ENCODE data around the gene PEX16. TPM values are rescaled to one million over a fixed set of nuclear protein-coding genes. Genes with fewer than 3 reads are reported as not detected.

The PEX16 gene
- total and polyA plus RNA-seq, 9 of the 15 experiments (the other 6 are each of a cell fraction or from before 2014, with no cell fraction given): 1.5 to 43.9 (median 14.6) TPM

- no TSS peak for BruUV-seq (replicated peaks)
- FAIRE-seq (no peak), ATAC-seq (no peak), DNase-seq (ENCODE audit: extremely low read depth in 1 of 4, low spot score in 3 of 4) (no peak)
- intact Hi-C loops (cut with micrococcal nuclease): loop anchor here (10.0 kb wide), 1 partner anchor 68 kb away; no protein-coding TSS in a partner anchor
- Histone ChIP-seq H3K79me2 (ENCODE audit: control insufficient read depth, insufficient read depth, low read length) (no peaks in the 10 kb centered on the region), H3K27me3 (ENCODE audit: control insufficient read depth in 2 of 2, insufficient read depth in 2 of 2, low read length in 2 of 2) (no peaks in the 10 kb centered on the region), H3K9me1 (ENCODE audit: control insufficient read depth, insufficient read depth, low read length) (no peaks in the 10 kb centered on the region), H4K20me1 (replicated peaks; ENCODE audit: control insufficient read depth, insufficient read depth, low read length) (peaks cover 12% of the 10 kb centered on the region), H3K4me2 (ENCODE audit: insufficient read depth, low read length) (no peak overlapping the region), H3K9me3 (replicated peaks; ENCODE audit: control insufficient read depth, insufficient read depth, low read depth, low read length) (no peaks in the 10 kb centered on the region), H2AFZ (ENCODE audit: low read depth, low read length) (no peak overlapping the region), H3K36me3 (ENCODE audit: control insufficient read depth, insufficient read depth, low read length) (peaks cover 64% of the 10 kb centered on the region), H3K27ac (ENCODE audit: extremely low read depth, low read depth, low read length) (no peak overlapping the region), H3K9ac (ENCODE audit: insufficient read depth in 1 of 2, low read depth in 2 of 2, low read length in 2 of 2) (no peak overlapping the region), H3K4me3 (no peak overlapping the region), H3K4me1 (replicated peaks in 1 of 2; ENCODE audit: control insufficient read depth in 2 of 2, insufficient read depth in 2 of 2, low read length in 2 of 2) (peaks cover 11 to 22% of the 10 kb centered on the region in 2 experiments)
- CTCF ChIA-PET (ENCODE audit: low intra/inter-chr PET ratio): no interaction called here
- POLR2A ChIA-PET: interaction anchor here (0.8 to 4.4 kb wide), 2 partner anchors 15 to 127 kb away, joined by 3 to 21 read pairs; no protein-coding TSS in a partner anchor
- in situ Hi-C loops (cut with MboI): no loop called here
- WGBS (ENCODE audit: insufficient coverage, low coverage, missing lambda C conversion rate): 81% methylated on average over 6 of the region's 6 CpGs
- TF ChIP-seq ZKSCAN8 (CRISPR knock-in tag; IDR thresholded peaks at IDR 0.05) (no peak), GATAD2B (IDR thresholded peaks at IDR 0.05; ENCODE audit: borderline replicate concordance) (no peak), SOX6 (IDR thresholded peaks at IDR 0.05) (no peak), ZNF41 (CRISPR knock-in tag; conservative IDR thresholded peaks at IDR 0.05) (no peak), CBX2 (IDR thresholded peaks at IDR 0.05; ENCODE audit: insufficient read depth, low read length, poor library complexity, severe bottlenecking) (no peak), NR1H2 (CRISPR knock-in tag; IDR thresholded peaks at IDR 0.05) (no peak), BDP1 (IDR thresholded peaks at IDR 0.05; ENCODE audit: insufficient read depth, insufficient read length) (no peak), HMG20B (CRISPR knock-in tag; IDR thresholded peaks at IDR 0.05) (no peak), KAT2B (IDR thresholded peaks at IDR 0.05; ENCODE audit: low read depth, low read length) (no peak), CCAR2 (IDR thresholded peaks at IDR 0.05; ENCODE audit: low read depth, low read length) (no peak), POLR3G (IDR thresholded peaks at IDR 0.05; ENCODE audit: extremely low read depth, insufficient read length, insufficient replicate concordance) (no peak)
- TF ChIP-seq, protein P1, sequence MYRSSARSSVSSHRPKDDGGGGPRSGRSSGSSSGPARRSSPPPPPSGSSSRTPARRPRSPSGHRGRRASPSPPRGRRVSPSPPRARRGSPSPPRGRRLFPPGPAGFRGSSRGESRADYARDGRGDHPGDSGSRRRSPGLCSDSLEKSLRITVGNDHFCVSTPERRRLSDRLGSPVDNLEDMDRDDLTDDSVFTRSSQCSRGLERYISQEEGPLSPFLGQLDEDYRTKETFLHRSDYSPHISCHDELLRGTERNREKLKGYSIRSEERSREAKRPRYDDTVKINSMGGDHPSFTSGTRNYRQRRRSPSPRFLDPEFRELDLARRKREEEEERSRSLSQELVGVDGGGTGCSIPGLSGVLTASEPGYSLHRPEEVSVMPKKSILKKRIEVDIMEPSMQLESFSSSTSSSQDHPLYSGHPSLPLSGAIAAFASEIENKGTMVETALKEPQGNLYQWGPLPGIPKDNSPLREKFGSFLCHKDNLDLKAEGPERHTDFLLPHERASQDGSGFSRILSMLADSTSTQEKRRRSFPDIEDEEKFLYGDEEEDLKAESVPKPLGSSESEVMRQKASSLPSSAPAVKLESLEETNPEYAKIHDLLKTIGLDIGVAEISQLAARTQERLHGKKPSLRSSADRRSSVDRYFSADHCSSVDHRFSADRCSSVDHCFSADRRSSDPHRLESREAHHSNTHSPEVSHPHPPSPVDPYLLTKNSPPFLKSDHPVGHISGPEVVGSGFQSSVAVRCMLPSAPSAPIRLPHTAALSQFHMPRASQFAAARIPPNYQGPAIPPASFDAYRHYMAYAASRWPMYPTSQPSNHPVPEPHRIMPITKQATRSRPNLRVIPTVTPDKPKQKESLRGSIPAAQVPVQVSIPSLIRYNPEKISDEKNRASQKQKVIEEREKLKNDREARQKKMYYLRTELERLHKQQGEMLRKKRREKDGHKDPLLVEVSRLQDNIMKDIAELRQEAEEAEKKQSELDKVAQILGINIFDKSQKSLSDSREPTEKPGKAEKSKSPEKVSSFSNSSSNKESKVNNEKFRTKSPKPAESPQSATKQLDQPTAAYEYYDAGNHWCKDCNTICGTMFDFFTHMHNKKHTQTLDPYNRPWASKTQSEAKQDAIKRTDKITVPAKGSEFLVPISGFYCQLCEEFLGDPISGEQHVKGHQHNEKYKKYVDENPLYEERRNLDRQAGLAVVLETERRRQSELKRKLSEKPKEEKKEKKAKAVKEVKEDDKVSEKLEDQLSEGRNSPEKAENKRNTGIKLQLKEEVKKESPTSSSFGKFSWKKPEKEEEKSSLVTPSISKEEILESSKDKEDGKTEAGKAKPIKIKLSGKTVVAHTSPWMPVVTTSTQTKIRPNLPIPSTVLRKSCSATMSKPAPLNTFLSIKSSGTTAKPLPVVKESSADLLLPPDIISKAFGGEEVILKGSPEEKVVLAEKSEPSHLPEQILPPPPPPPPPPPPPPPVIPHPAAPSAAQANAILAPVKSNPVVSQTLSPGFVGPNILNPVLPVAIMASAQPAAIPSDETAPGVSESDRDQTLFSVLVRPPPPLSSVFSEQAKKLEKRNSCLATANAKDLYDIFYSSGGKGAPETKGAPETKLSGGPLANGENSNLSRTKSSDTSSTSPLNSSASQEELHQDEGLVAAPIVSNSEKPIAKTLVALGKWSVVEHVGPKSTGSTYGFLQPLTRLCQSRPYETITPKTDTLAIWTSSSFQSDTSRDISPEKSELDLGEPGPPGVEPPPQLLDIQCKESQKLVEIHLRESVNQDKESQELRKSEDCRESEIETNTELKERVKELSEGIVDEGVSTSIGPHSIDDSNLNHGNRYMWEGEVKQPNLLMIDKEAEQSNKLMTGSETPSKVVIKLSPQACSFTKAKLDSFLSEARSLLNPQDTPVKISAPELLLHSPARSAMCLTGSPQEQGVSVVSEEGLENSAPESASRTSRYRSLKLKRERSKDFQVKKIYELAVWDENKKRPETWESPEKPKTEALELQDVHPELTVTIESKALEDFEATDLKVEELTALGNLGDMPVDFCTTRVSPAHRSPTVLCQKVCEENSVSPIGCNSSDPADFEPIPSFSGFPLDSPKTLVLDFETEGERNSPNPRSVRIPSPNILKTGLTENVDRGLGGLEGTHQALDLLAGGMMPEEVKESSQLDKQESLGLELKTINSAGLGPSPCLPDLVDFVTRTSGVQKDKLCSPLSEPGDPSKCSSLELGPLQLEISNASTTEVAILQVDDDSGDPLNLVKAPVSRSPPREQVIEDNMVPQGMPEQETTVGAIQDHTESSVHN (IDR thresholded peaks at IDR 0.05; ENCODE audit: borderline replicate concordance in 1 of 2, low read depth in 1 of 2): no peak
- TF ChIP-seq, protein P2, sequence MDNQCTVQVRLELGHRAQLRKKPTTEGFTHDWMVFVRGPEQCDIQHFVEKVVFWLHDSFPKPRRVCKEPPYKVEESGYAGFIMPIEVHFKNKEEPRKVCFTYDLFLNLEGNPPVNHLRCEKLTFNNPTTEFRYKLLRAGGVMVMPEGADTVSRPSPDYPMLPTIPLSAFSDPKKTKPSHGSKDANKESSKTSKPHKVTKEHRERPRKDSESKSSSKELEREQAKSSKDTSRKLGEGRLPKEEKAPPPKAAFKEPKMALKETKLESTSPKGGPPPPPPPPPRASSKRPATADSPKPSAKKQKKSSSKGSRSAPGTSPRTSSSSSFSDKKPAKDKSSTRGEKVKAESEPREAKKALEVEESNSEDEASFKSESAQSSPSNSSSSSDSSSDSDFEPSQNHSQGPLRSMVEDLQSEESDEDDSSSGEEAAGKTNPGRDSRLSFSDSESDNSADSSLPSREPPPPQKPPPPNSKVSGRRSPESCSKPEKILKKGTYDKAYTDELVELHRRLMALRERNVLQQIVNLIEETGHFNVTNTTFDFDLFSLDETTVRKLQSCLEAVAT (IDR thresholded peaks at IDR 0.05): no peak
These were observed 41.3 kb downstream of the PEX16 start for GRCh38 chr11:45876401-45876800.

Measured in K562 (cell line).